CD14-positive monocyte (primary cell): ENCODE data around the gene HEPACAM2. TPM values are rescaled to one million over a fixed set of nuclear protein-coding genes. Genes with fewer than 3 reads are reported as not detected.

ENCODE experiments used
- DNase-seq, 3 donors: peaks; one replicate each; pipeline ENCODE4 v3.0.0-alpha.2; 2011 to 2022
- H2AFZ ChIP-seq: 2 replicates; pipeline ENCODE4 v1.6.0; 2012; ENCODE audit warnings: mild to moderate bottlenecking, low read depth, low read length, inconsistent platforms; ENCODE audit not compliant: insufficient read depth, poor library complexity, severe bottlenecking
- H3K27ac ChIP-seq, 2 donors: 1 replicate in 1 of 2; 2 replicates in 1 of 2; pipeline ENCODE4 v1.5.1; 2012 to 2013; ENCODE audit warnings: low read length in 2 of 2, control low read depth in 1 of 2, inconsistent platforms in 1 of 2, low read depth in 1 of 2, mild to moderate bottlenecking in 1 of 2
- H3K27me3 ChIP-seq, 2 donors: one replicate each; pipeline versions ENCODE4 v1.6.0 to v1.6.1; 2011 to 2013; ENCODE audit warnings: low read length in 2 of 2; ENCODE audit not compliant: control insufficient read depth in 2 of 2, insufficient read depth in 2 of 2
- H3K36me3 ChIP-seq, 2 donors: replicated peaks in 1 of 2; 1 replicate in 1 of 2; 2 replicates in 1 of 2; pipeline versions ENCODE4 v1.5.1 to v1.6.1; 2012 to 2013; ENCODE audit warnings: low read length in 2 of 2, control low read depth in 1 of 2, inconsistent platforms in 1 of 2, mild to moderate bottlenecking in 1 of 2; ENCODE audit not compliant: insufficient read depth in 2 of 2, control insufficient read depth in 1 of 2
- H3K4me1 ChIP-seq, 2 donors: 1 replicate in 1 of 2; 2 replicates in 1 of 2; pipeline versions ENCODE4 v1.5.1 to v1.6.1; 2012 to 2013; ENCODE audit warnings: low read length in 2 of 2, control low read depth in 1 of 2, inconsistent platforms in 1 of 2, mild to moderate bottlenecking in 1 of 2, moderate library complexity in 1 of 2; ENCODE audit not compliant: insufficient read depth in 2 of 2, control insufficient read depth in 1 of 2
- H3K4me2 ChIP-seq: replicated peaks from 2 replicates; pipeline ENCODE3; 2012; ENCODE audit warnings: low read length, moderate library complexity, mild to moderate bottlenecking; ENCODE audit not compliant: poor library complexity, severe bottlenecking; ENCODE audit errors: extremely low read depth
- H3K4me3 ChIP-seq, 3 experiments: fragments of 200-600 bp in 1 of 3; sonication (generic) in 1 of 3; replicated peaks in 1 of 3; 1 replicate in 2 of 3; 2 replicates in 1 of 3; pipeline ENCODE4 v1.5.1; 2011 to 2013; ENCODE audit warnings: low read length in 3 of 3, mild to moderate bottlenecking in 3 of 3, control low read depth in 2 of 3, low read depth in 2 of 3, inconsistent platforms in 1 of 3, moderate library complexity in 1 of 3
- H3K79me2 ChIP-seq: 2 replicates; pipeline ENCODE4 v1.6.0; 2012; ENCODE audit warnings: mild to moderate bottlenecking, control low read depth, inconsistent platforms, low read length, moderate library complexity; ENCODE audit not compliant: insufficient read depth
- H3K9ac ChIP-seq: 2 replicates; pipeline ENCODE4 v1.6.0; 2017; ENCODE audit warnings: low read length, mild to moderate bottlenecking; ENCODE audit not compliant: insufficient read depth, poor library complexity, severe bottlenecking
- H3K9me3 ChIP-seq, 2 donors: replicated peaks in 1 of 2; 1 replicate in 1 of 2; 2 replicates in 1 of 2; pipeline versions ENCODE4 v1.5.1 to v1.6.1; 2012 to 2013; ENCODE audit warnings: low read length in 2 of 2, control low read depth in 1 of 2; ENCODE audit not compliant: control insufficient read depth in 1 of 2, insufficient read depth in 1 of 2
- H4K20me1 ChIP-seq: 2 replicates; pipeline ENCODE4 v1.6.0; 2012; ENCODE audit warnings: mild to moderate bottlenecking, low read length, control low read depth, moderate library complexity; ENCODE audit not compliant: insufficient read depth
- H3K27ac Mint-ChIP-seq, 7 donors: one replicate each; pipeline ENCODE4 v1.8.0; 2020; ENCODE audit warnings: mild to moderate bottlenecking in 7 of 7, mixed read lengths in 7 of 7, moderate library complexity in 6 of 7, inconsistent platforms in 2 of 7
- H3K27me3 Mint-ChIP-seq, 3 donors: one replicate each; pipeline ENCODE4 v1.8.0; 2021 to 2022; ENCODE audit warnings: low read depth in 3 of 3, mild to moderate bottlenecking in 3 of 3, mixed read lengths in 3 of 3, moderate library complexity in 3 of 3, inconsistent platforms in 1 of 3
- H3K36me3 Mint-ChIP-seq, 2 donors: one replicate each; pipeline ENCODE4 v1.8.0; 2020; ENCODE audit warnings: mixed read lengths in 2 of 2, inconsistent platforms in 1 of 2, mild to moderate bottlenecking in 1 of 2
- H3K4me1 Mint-ChIP-seq: one replicate; pipeline ENCODE4 v1.8.0; 2020; ENCODE audit warnings: mild to moderate bottlenecking, mixed read lengths
- H3K4me3 Mint-ChIP-seq, 2 donors: one replicate each; pipeline ENCODE4 v1.8.0; 2020; ENCODE audit warnings: mild to moderate bottlenecking in 2 of 2, mixed read lengths in 2 of 2, moderate library complexity in 1 of 2
- H3K9me3 Mint-ChIP-seq, 7 donors: one replicate each; pipeline ENCODE4 v1.8.0; 2020 to 2022; ENCODE audit warnings: mixed read lengths in 7 of 7, mild to moderate bottlenecking in 6 of 7, moderate library complexity in 6 of 7, inconsistent platforms in 2 of 7
- CTCF ChIP-seq: fragments of 200-600 bp; IDR thresholded peaks from one replicate; pipeline ENCODE4 v1.8.0; 2022; ENCODE audit warnings: antibody characterized with exemption, mild to moderate bottlenecking
- WGBS: methylation state at CpG from one replicate; pipeline ENCODE4 v1.1.5; 2013; ENCODE audit warnings: missing lambda C conversion rate; ENCODE audit not compliant: insufficient coverage; 5-methylcytosine and 5-hydroxymethylcytosine counted together
- intact Hi-C, 2 donors: fragments of 100-400 bp; cut with micrococcal nuclease; formaldehyde crosslinking; loops; one replicate each; pipeline versions ENCODE4 v1.15.0 to v1.15.1; 2023
- polyA plus RNA-seq, 3 donors: library from polyadenylated mRNA; depleted of rRNA in 1 of 3; unstranded in 2 of 3; stranded (reverse) in 1 of 3; fragments of 300-500 nt in 2 of 3; fragments of >200 nt in 1 of 3; fragmentation: Illumina TruSeq in 2 of 3; gene quantifications; 1 replicate in 2 of 3; 2 replicates in 1 of 3; pipeline ENCODE4 v1.2.3, GENCODE V29; 2012 to 2021

The HEPACAM2 gene
- polyA plus RNA-seq, 3 donors = 0.11 TPM; not detected in 2

GRCh38 chr7:93160410-93160809 is 65.9 kb downstream of the HEPACAM2 start:
- no peak for TF ChIP-seq CTCF
- no peaks in the 10 kb centered on the region for H3K79me2 ChIP-seq
- no peaks in the 10 kb centered on the region for H3K36me3 ChIP-seq
- Mint-ChIP-seq H3K27ac (no peak overlapping the region), H3K36me3 (no peaks in the 10 kb centered on the region), H3K4me1 (no peaks in the 10 kb centered on the region), H3K9me3 (peaks cover 5 to 24% (median 14%) of the 10 kb centered on the region in 7 donors), H3K27me3 (no peaks in the 10 kb centered on the region), H3K4me3 (no peak overlapping the region)
- H3K4me3 ChIP-seq = no peak overlapping the region
- no peaks in the 10 kb centered on the region for H3K27me3 ChIP-seq
- intact Hi-C loops = no loop called here
- H3K9me3 ChIP-seq = peaks cover 9 to 13% of the 10 kb centered on the region in 2 donors
- H3K4me2 ChIP-seq = no peak overlapping the region
- DNase-seq = no peak
- no peak overlapping the region for H3K27ac ChIP-seq
- no peak overlapping the region for H2AFZ ChIP-seq
- no peaks in the 10 kb centered on the region for H3K4me1 ChIP-seq
- H3K9ac ChIP-seq = no peak overlapping the region
- WGBS = no CpG with 5 or more reads among the region's 1 CpG
- H4K20me1 ChIP-seq = no peaks in the 10 kb centered on the region

- no peak overlapping the region for H3K27ac Mint-ChIP-seq
Measured at GRCh38 chr7:93159490-93159889, 66.8 kb downstream of the HEPACAM2 start.

More at GRCh38 chr7:93159490-93159889, 66.8 kb downstream of the HEPACAM2 start:
- Histone ChIP-seq H3K4me2 (no peak overlapping the region), H3K4me1 (no peaks in the 10 kb centered on the region), H3K27me3 (no peaks in the 10 kb centered on the region), H4K20me1 (no peaks in the 10 kb centered on the region), H3K79me2 (no peaks in the 10 kb centered on the region), H3K9me3 (peaks cover 9 to 13% of the 10 kb centered on the region in 2 donors), H3K27ac (no peak overlapping the region), H2AFZ (no peak overlapping the region), H3K9ac (no peak overlapping the region), H3K36me3 (no peaks in the 10 kb centered on the region), H3K4me3 (no peak overlapping the region)
- Mint-ChIP-seq H3K4me1 (no peaks in the 10 kb centered on the region), H3K4me3 (no peak overlapping the region), H3K9me3 (peaks cover 5 to 24% (median 14%) of the 10 kb centered on the region in 7 donors), H3K36me3 (no peaks in the 10 kb centered on the region), H3K27me3 (peaks cover 0 to 2% (median 0%) of the 10 kb centered on the region in 3 donors)
- WGBS = 100% methylated on average over 1 of the region's 3 CpGs
- intact Hi-C loops = no loop called here
- DNase-seq = no peak
- no peak for TF ChIP-seq CTCF
